ENCODE measurements around the gene PRDM11. TPM values are rescaled to one million over a fixed set of nuclear protein-coding genes. Genes with fewer than 3 reads are reported as not detected.

PRDM11 gene
- total and polyA plus RNA-seq, 2 of the 8 experiments (the other 6 are each of a cell fraction or from before 2014, with no cell fraction given), result 3.6 to 11.7 TPM

DNA sequence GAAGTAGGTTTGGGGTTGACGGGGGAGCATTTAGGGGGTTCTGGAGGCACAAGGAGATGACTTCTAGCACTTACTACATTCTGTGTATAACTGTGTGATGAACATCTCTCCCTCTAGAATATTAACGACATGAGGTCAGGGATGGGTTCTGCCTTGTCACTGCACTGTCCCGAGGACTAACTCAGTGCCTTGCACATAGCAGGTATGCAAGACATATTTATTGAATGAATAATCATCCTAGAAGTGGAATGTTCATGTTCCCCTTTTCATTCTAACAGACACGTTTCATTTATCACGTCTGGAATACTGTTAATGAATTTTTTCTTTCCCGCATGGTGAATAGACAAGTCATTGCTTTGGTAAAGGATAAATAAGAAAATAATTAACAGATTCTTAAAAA lies 127.1 kb downstream of the PRDM11 start (continued):
- TF ChIP-seq TCF12 (IDR thresholded peaks at IDR 0.05; ENCODE audit: low read depth, low read length) (no peak), CHD1 (IDR thresholded peaks at IDR 0.05; ENCODE audit: low read depth, low read length) (no peak), RFX5 (IDR thresholded peaks at IDR 0.05; ENCODE audit: borderline replicate concordance, low read depth, low read length) (no peak), HDAC2 (IDR thresholded peaks at IDR 0.05; ENCODE audit: borderline replicate concordance in 1 of 2, low read depth in 2 of 2, low read length in 2 of 2) (no peak)
- TF ChIP-seq, protein P1, sequence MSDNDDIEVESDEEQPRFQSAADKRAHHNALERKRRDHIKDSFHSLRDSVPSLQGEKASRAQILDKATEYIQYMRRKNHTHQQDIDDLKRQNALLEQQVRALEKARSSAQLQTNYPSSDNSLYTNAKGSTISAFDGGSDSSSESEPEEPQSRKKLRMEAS (IDR thresholded peaks at IDR 0.05), result no peak

Measured in H1 (cell line).